Thyroid gland (tissue), 4 donors: ENCODE data around the gene SH2D5.

Source experiments
- CTCF ChIP-seq, 6 experiments: fragments of 200-600 bp in 3 of 6; fragments of 450-650 bp in 3 of 6; sonication (generic) in 3 of 6; IDR thresholded peaks; one replicate each; pipeline ENCODE4 v1.5.1; 2016 to 2019; ENCODE audit warnings: antibody characterized with exemption in 6 of 6, mild to moderate bottlenecking in 2 of 6, inconsistent platforms in 1 of 6, moderate library complexity in 1 of 6
- POLR2A ChIP-seq, 2 donors: fragments of 450-650 bp; IDR thresholded peaks; one replicate each; pipeline ENCODE4 v1.6.1; 2017; ENCODE audit warnings: antibody characterized with exemption in 2 of 2, mild to moderate bottlenecking in 2 of 2, moderate library complexity in 1 of 2

DNA sequence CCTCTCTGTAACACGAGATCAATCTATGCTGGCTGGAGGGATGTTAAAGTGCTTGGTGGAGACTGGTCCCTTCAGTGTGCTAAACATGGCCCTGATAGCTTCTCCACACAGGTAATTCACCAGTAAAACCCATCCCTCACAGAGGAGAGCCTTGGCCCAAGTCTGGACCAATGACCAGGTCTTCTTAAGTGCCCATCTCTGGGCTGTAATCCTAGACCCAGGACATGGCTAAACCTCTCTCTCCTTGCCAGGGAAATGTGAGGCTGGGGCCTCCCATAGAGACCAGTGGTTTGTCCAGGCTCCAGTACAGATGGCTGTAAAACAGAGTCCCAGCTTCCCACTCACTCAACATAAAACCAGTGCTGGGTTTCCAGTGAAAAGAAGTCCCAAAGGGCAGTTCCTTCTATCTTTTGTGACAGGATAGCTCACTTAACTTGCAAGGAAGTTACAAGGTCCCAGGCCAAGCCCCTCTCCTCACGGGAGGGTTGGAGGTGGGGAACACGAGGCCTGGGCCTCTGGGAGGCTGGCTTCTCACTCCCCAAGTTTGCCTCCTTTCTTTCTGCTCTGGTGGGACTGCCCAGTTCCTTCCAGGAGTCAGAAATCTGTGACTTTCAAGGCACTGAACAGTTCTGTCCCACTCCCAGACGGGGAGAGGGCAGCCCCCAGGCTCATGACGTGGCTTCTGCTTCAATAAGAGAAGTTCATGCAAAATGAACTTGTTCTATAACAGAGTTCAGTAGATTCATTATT, 12.5 kb downstream of the SH2D5 start:
- TF ChIP-seq CTCF (IDR thresholded peaks at IDR 0.05) (no peak), POLR2A (IDR thresholded peaks at IDR 0.05) (no peak)
